Activated CD4-positive, alpha-beta T cell treated with anti-CD3 and anti-CD28 coated beads for 36 hours (primary cell): Measurements from ENCODE around the gene GPATCH2L. TPM values are rescaled to one million over a fixed set of nuclear protein-coding genes. Genes with fewer than 3 reads are reported as not detected.

Experiments
- ATAC-seq: fragments of 200-7000 bp; cut with Tn5 transposase; one replicate; pipeline ENCODE4 v1.10.0; 2021; ENCODE audit warnings: mild to moderate bottlenecking, moderate library complexity
- CTCF ChIA-PET: fragments of 350-600 bp; sonication (Branson Sonifier 250); formaldehyde crosslinking; loops from one replicate; lab custom pipeline; 2021; ENCODE audit warnings: antibody characterized with exemption; lab: Charles Lee
- POLR2A ChIA-PET: fragments of 350-600 bp; sonication (Branson Sonifier 250); formaldehyde crosslinking; loops from one replicate; lab custom pipeline; 2021; ENCODE audit warnings: antibody characterized with exemption, inconsistent platforms; lab: Charles Lee
- DNase-seq: peaks from one replicate; pipeline ENCODE4 v3.0.0-alpha.2; 2020
- H3K27ac Mint-ChIP-seq: one replicate; pipeline ENCODE4 v1.8.0; 2021; ENCODE audit warnings: mixed read lengths
- H3K27me3 Mint-ChIP-seq: one replicate; pipeline ENCODE4 v1.8.0; 2021; ENCODE audit warnings: mixed read lengths
- H3K36me3 Mint-ChIP-seq: one replicate; pipeline ENCODE4 v1.8.0; 2021; ENCODE audit warnings: low read depth, mixed read lengths
- H3K4me1 Mint-ChIP-seq: one replicate; pipeline ENCODE4 v1.8.0; 2021; ENCODE audit warnings: mixed read lengths
- H3K4me3 Mint-ChIP-seq: one replicate; pipeline ENCODE4 v1.8.0; 2021; ENCODE audit warnings: mild to moderate bottlenecking, moderate library complexity, mixed read lengths
- H3K9me3 Mint-ChIP-seq: one replicate; pipeline ENCODE4 v1.8.0; 2021; ENCODE audit warnings: low read depth, mixed read lengths
- intact Hi-C, 2 experiments: fragments of 100-400 bp; cut with DNase I in 1 of 2; cut with micrococcal nuclease in 1 of 2; formaldehyde crosslinking; loops; one replicate each; pipeline versions ENCODE4 v1.14.2 to v1.15.1; 2022 to 2024; cut with DNase I, micrococcal nuclease
- total RNA-seq, 2 experiments: library from RNA; stranded (reverse); gene quantifications; one replicate each; pipeline ENCODE4 v1.2.3, GENCODE V29; 2021

GPATCH2L gene
- total RNA-seq, 2 experiments from 2014 or later, result 43.0 to 47.2 TPM

DNA sequence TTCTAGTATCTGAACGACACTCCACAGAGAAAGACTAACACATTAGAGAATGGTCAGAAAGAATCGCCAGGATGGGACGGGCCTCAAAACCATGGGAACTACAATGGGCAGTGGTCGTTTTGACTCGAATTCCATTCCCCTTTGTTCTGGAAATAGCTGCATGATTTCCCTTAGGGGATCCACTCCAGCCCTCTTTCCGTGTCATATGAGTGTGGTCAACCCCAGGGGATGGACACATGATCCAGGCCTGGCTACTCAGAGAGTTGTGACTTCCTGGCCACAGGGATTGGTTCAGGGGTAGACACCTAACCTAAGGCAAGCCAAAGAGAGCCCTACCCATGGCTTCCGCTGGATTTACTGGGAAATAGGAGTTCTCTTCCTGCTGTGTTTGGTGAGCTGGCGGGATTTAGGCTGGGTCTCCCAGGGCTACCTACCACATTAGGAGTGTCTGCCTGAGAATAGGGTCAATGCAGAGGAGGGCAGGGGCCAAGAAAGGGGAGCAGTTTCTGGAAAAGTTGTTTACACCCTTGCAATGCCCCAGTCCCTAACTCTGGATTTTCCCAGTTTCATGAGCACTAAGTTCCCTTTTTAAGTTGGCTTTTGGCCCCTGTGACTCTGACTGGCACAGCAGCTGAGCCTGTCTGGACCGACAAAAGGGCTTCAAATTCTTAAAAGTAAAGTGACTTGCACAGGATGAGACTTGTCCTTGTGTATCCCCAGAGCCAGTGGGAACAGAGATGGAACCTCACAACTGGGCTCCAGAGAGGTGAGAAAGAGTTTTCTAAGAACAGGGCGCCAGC, 28.1 kb upstream of the GPATCH2L start:
- H3K27ac Mint-ChIP-seq, result no peak overlapping the region
- ATAC-seq, result no peak
- no peak for DNase-seq
- no peaks in the 10 kb centered on the region for H3K36me3 Mint-ChIP-seq
- H3K4me3 Mint-ChIP-seq, result no peak overlapping the region
- CTCF ChIA-PET, result interaction anchor here (0.6 kb wide), 1 partner anchor 633 kb away, joined by 3 read pairs; no protein-coding TSS in a partner anchor
- POLR2A ChIA-PET, result no interaction called here
- peaks cover 4% of the 10 kb centered on the region for H3K27me3 Mint-ChIP-seq
- intact Hi-C loops, result no loop called here
- H3K9me3 Mint-ChIP-seq, result no peaks in the 10 kb centered on the region
- no peaks in the 10 kb centered on the region for H3K4me1 Mint-ChIP-seq

DNA sequence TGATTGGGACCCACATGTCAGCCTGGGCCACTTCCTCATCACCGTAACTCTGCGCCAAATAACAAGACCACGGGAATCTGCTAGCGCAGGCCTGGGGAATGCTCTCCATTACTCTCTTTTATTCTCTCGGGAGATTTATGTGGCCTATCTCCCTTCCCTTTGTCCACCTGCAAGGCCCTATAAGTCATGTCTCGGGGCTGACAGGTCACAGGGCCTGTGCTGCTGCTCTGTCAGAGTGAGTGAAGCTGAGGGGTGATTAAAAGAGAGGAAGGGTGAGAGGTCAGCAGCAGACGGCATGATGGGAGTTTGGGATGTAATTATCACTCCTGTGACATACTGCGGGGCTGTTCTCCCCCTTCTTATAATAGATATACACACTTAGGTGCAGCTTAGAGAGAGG, 26.2 kb upstream of the GPATCH2L start:
- H3K27ac Mint-ChIP-seq, result no peak overlapping the region
- H3K27me3 Mint-ChIP-seq, result peaks cover 13% of the 10 kb centered on the region
- DNase-seq (no peak), ATAC-seq (no peak)
- ChIA-PET POLR2A (no interaction called here), CTCF (no interaction called here)
- H3K4me3 Mint-ChIP-seq, result no peak overlapping the region
- intact Hi-C loops, result no loop called here
- H3K36me3 Mint-ChIP-seq, result no peaks in the 10 kb centered on the region
- H3K9me3 Mint-ChIP-seq, result no peaks in the 10 kb centered on the region
- no peaks in the 10 kb centered on the region for H3K4me1 Mint-ChIP-seq

- ChIA-PET CTCF (no interaction called here), POLR2A (no interaction called here)
- Mint-ChIP-seq H3K36me3 (no peaks in the 10 kb centered on the region), H3K27ac (no peak overlapping the region), H3K4me1 (no peaks in the 10 kb centered on the region), H3K4me3 (no peak overlapping the region), H3K27me3 (peaks cover 18% of the 10 kb centered on the region), H3K9me3 (no peaks in the 10 kb centered on the region)
- no peak for ATAC-seq
- no peak for DNase-seq
- intact Hi-C loops, result no loop called here
Observed at GRCh38 chr14:76126076-76126475, 25.6 kb upstream of the GPATCH2L start.

GRCh38 chr14:76129851-76130576, 21.7 kb upstream of the GPATCH2L start:
- intact Hi-C loops, result no loop called here
- H3K36me3 Mint-ChIP-seq, result no peaks in the 10 kb centered on the region
- CTCF ChIA-PET, result no interaction called here
- no peak overlapping the region for H3K4me3 Mint-ChIP-seq
- ATAC-seq (no peak), DNase-seq (no peak)
- H3K27me3 Mint-ChIP-seq, result peaks cover 49% of the 10 kb centered on the region
- H3K4me1 Mint-ChIP-seq, result no peaks in the 10 kb centered on the region
- POLR2A ChIA-PET, result no interaction called here
- no peaks in the 10 kb centered on the region for H3K9me3 Mint-ChIP-seq
- H3K27ac Mint-ChIP-seq, result no peak overlapping the region

DNA sequence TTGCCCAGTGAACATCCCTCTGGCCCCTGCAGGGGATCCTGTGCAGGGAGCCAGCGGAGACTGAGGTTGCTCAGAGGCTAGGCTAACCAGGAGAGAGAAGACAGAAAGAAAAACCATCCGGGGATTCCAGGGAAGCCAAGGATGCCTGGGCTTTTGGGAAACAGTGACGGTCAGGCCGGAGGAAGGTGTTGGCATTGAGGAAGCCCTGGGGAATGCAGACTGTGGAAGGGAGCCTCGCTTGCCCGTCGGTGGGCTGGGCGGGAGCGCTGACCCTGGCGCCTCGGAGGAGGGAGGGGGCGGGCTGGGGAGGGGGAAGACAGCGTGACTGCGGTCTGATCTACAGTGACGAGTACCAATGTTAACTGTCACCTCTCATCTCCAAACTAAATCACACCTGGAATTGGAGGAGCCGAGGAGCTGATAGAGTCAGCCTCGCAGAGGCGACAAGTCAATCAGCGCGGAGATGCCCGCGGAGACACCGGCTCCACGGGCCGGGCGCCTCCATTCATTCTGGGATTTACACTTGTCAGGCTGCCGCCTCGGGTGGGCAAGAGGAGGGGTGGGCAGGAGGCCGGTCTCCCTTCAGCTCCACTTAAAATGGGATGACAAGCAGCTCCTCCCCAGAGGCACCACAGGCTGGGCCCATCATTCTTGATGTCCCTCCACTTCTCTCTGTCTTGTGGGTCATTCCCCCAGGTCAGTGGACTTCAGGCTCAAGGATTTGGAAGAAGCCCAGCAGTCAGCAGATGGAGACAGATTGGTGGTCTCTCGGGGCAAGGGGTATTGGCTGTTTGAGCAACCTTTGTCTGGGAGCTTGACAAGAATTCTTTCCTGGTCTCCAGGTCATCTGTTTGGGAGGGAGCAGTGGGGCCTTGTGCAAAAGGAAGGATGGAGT, 20.4 kb upstream of the GPATCH2L start:
- Mint-ChIP-seq H3K4me3 (no peak overlapping the region), H3K27ac (no peak overlapping the region), H3K27me3 (peaks cover 58% of the 10 kb centered on the region), H3K4me1 (no peaks in the 10 kb centered on the region), H3K36me3 (no peaks in the 10 kb centered on the region), H3K9me3 (no peaks in the 10 kb centered on the region)
- ATAC-seq, result no peak
- CTCF ChIA-PET, result no interaction called here
- DNase-seq, result no peak
- intact Hi-C loops, result no loop called here
- POLR2A ChIA-PET, result no interaction called here

DNA sequence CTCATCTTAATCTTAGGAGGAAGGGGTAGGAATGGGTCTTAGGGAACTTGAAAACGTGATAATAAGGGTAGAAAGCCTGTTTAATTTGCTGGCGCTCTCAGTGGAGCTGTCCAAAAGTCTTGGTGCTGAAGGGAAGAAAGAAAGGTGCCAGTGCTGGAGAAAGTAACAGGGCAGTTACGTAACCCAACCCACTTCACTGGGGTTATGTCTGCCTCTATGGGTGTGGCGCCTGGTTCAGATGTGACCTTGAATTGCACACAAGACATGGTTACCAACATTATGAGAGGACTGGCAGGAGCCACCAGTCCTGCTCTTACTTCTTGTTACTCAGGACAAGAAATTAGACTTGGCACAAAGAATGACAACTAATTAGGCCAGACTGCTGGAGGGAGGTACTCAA, 18.6 kb upstream of the GPATCH2L start:
- peaks cover 67% of the 10 kb centered on the region for H3K27me3 Mint-ChIP-seq
- DNase-seq (peak; percentile 21), ATAC-seq (no peak)
- intact Hi-C loops, result no loop called here
- ChIA-PET CTCF (no interaction called here), POLR2A (no interaction called here)
- H3K36me3 Mint-ChIP-seq, result no peaks in the 10 kb centered on the region
- no peak overlapping the region for H3K4me3 Mint-ChIP-seq
- H3K4me1 Mint-ChIP-seq, result peaks cover 2% of the 10 kb centered on the region
- no peak overlapping the region for H3K27ac Mint-ChIP-seq
- H3K9me3 Mint-ChIP-seq, result no peaks in the 10 kb centered on the region

GRCh38 chr14:76134231-76134630, 17.5 kb upstream of the GPATCH2L start:
- POLR2A ChIA-PET, result no interaction called here
- H3K36me3 Mint-ChIP-seq, result no peaks in the 10 kb centered on the region
- no peak overlapping the region for H3K27ac Mint-ChIP-seq
- H3K9me3 Mint-ChIP-seq, result no peaks in the 10 kb centered on the region
- H3K4me3 Mint-ChIP-seq, result no peak overlapping the region
- no peak for DNase-seq
- intact Hi-C loops, result no loop called here
- H3K4me1 Mint-ChIP-seq, result peaks cover 6% of the 10 kb centered on the region
- no peak for ATAC-seq
- CTCF ChIA-PET, result no interaction called here
- H3K27me3 Mint-ChIP-seq, result peaks cover 69% of the 10 kb centered on the region

DNA sequence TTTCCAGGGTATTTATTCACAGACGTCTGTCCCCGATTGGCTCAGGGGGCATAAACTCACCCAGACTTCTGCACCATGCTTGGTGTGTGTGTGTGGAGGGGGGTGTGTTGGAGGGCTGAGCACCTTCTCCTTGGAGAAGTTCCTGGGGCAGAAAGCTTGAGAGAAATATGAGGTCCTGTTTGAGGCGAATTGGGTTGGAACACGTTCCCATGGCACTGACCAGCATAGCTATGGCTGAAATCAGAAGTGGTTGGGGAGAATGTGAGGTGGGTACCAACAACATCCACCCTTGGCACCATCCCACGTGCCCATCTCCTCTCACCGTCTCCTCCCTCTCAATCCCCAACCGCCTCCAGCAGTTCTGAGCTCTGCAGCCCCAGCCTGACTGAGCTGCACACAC, 16.0 kb upstream of the GPATCH2L start:
- peaks cover 6% of the 10 kb centered on the region for H3K4me1 Mint-ChIP-seq
- H3K27ac Mint-ChIP-seq, result no peak overlapping the region
- CTCF ChIA-PET, result no interaction called here
- no peak for DNase-seq
- peaks cover 3% of the 10 kb centered on the region for H3K9me3 Mint-ChIP-seq
- ATAC-seq, result no peak
- H3K4me3 Mint-ChIP-seq, result no peak overlapping the region
- POLR2A ChIA-PET, result no interaction called here
- no peaks in the 10 kb centered on the region for H3K36me3 Mint-ChIP-seq
- intact Hi-C loops, result no loop called here
- peaks cover 75% of the 10 kb centered on the region for H3K27me3 Mint-ChIP-seq

DNA sequence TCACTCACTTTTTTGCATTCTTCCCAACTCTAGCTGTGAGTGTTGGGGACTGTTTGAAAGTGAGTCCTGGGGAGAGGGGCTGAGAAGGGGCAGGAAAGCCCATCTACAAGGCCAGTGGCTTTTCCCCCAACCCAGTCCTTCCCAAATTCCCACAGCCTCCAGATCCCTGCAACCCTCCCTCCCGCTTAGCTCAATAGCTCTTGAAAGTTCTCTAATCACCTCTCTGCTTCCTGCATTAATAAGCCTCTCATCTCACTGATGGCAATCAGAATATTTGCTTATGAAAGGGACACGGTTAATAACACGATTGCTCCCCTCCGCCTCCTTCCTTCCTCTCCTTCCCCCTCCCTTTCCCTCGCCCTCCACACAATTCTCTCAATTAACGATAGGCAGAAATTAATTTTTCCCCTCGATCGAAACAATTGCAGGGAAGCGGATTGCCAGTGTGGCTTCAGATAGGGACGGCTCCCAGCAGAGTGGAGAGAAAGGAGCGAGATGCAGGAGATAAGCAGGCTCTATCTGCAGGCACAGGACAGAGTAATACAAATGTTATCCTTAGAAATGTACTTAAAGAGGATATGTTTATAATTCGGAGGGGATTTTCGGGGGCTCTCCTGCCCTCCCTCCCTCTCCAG, 15.1 kb upstream of the GPATCH2L start:
- peaks cover 71% of the 10 kb centered on the region for H3K27me3 Mint-ChIP-seq
- intact Hi-C loops, result no loop called here
- POLR2A ChIA-PET, result no interaction called here

GRCh38 chr14:76138119-76138757, 13.5 kb upstream of the GPATCH2L start:
- no peak for ATAC-seq
- no peak overlapping the region for H3K4me3 Mint-ChIP-seq
- POLR2A ChIA-PET, result no interaction called here
- peaks cover 6% of the 10 kb centered on the region for H3K4me1 Mint-ChIP-seq
- DNase-seq, result no peak
- H3K27me3 Mint-ChIP-seq, result peaks cover 55% of the 10 kb centered on the region
- H3K27ac Mint-ChIP-seq, result no peak overlapping the region
- H3K36me3 Mint-ChIP-seq, result no peaks in the 10 kb centered on the region
- CTCF ChIA-PET, result interaction anchor here (0.8 kb wide), 1 partner anchor 1066 kb away, joined by 3 read pairs; no protein-coding TSS in a partner anchor
- intact Hi-C loops, result no loop called here
- peaks cover 8% of the 10 kb centered on the region for H3K9me3 Mint-ChIP-seq

More for the DNA sequence above, 15.1 kb upstream of the GPATCH2L start:
- ATAC-seq (no peak), DNase-seq (no peak)
- H3K36me3 Mint-ChIP-seq, result no peaks in the 10 kb centered on the region
- CTCF ChIA-PET, result no interaction called here
- peaks cover 6% of the 10 kb centered on the region for H3K4me1 Mint-ChIP-seq
- no peak overlapping the region for H3K4me3 Mint-ChIP-seq
- no peak overlapping the region for H3K27ac Mint-ChIP-seq
- H3K9me3 Mint-ChIP-seq, result peaks cover 5% of the 10 kb centered on the region
